Stimulated activated CD4-positive, alpha-beta T cell treated with anti-CD3 and anti-CD28 coated beads, Interleukin-15, amount 100 ng/mL, for 1 hour (primary cell): ENCODE measurements around the gene MAP3K9.

Experiments
- DNase-seq, 2 donors: peaks; one replicate each; pipeline ENCODE4 v3.0.0-alpha.2; 2020; ENCODE audit warnings: low read depth in 1 of 2, low spot score in 1 of 2

Gene MAP3K9

DNA sequence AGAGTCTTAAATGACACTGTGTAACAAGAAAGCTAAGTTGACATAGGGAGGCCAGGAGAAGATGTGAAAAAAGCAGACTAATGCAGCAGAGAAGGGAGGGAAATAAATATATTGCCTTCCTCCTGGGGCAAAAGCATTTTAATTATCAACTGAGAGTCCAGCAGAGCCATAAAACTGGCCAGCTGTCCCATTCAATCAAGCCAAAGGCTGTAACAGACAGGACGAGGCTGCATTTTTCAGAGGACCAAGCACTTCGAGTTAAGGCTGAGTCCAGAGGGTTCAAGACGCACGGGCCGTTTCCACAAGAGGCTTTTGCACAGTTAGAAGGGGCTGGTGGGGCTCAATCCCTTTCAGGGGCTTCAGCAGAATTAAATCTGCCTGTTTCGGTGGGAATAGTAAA lies 20.4 kb downstream of the MAP3K9 start:
- no peak for DNase-seq

DNA sequence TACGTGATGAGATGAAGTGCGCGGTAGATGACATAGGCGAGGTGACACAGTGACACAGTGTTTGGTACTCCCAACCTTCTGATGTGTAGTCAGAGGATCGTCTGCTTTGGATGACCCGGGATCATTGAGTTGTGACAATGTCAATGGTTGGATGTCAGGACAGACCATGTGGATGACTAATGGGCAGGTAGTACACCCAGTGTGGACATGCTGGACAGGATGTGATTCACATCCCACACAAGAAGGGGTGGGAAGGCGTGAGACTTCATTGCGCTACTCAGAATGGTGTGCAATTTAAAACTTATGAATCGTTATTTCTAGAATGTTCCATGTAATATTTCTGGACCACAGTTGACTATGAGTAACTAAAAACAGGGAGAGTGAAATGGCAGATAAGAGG lies 23.8 kb downstream of the MAP3K9 start:
- DNase-seq, result no peak

DNA sequence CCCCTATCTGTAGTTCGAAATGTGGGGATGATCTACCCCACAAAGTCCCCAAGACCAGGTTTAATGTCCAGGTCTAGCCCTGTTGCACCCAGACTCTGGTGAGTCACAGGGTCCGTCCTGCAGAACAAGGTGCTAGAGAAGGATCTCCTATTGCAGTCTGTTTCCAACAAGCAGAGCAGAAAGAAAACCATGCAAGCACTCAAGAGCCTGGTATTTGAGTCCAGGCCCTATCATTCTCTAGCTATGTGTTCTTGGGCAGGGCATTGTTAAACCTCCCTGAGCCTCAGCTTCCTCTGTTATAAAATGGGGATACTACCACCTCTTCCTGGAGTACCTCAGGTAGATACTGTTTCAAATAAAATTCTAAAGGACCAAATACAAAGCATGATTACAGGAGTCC lies 24.4 kb downstream of the MAP3K9 start:
- no peak for DNase-seq

DNA sequence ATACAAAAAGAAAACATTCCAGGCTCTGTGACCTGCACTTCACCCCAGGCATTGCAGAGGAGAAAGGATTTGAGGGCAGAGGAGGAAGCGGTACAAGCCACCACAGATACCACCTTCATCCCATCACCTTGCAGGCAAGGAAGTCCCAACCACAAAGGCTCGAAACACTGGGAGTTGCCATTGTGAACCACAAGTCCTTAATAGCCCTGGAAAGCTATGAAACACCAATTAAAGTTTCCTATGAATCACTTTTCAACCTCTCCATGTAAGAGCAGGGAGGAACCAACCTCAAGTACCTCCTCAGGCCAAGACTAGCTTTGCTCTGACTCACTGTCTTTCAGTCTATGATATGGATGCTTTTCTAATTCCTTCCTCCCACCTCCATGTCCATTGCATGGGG lies 27.0 kb downstream of the MAP3K9 start:
- DNase-seq, result no peak

DNA sequence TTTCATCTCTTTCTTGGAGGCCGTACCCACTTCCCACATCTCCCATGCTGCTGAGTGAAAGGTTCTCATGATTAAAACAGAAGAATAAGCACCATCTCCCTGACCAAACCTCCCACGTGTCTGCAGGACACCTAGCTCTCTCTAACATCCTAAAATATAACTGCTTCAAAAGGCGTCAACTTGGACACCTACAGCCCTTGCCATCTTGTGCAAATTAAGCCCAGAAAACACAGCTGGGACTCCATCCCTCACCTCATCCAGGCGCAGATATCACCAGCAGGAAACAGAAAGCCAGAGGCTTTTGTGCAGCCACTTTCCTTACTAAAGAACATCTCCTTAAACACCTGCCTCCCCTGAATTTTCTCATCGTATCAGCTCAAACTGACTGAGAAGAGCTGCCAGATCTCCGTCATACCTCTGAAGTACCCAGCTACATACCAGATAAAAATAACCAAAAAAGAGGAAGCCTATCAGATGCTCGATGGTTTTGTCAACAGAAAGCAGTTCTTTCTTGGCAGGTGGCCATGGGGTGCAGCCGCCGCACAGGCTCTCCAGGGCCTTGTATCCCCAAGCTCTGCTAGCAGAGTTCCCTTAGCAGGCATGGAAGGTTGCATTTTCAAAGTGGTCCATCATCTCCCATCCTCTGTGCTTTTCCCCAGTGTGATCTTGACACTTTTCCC lies 28.8 kb downstream of the MAP3K9 start:
- DNase-seq, result no peak

DNA sequence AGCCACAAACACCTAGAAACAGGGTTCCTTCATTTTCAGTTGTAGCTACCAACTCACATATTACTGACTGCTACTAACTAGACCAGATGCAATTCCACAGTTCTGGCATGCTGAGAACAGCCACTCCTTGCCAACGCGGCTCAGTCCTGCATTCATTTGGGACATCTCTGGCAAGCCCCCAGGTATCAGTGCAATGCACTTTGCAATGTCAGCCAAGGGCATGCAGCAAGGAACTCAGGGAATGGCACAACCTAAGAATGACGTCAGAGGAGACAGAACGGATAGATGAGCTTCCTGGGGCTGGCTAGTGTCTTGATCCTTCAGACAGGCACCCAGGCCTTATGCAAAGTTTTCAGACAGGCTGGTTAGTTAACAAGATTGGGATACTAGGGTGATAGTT lies 29.6 kb downstream of the MAP3K9 start:
- DNase-seq, result no peak

DNA sequence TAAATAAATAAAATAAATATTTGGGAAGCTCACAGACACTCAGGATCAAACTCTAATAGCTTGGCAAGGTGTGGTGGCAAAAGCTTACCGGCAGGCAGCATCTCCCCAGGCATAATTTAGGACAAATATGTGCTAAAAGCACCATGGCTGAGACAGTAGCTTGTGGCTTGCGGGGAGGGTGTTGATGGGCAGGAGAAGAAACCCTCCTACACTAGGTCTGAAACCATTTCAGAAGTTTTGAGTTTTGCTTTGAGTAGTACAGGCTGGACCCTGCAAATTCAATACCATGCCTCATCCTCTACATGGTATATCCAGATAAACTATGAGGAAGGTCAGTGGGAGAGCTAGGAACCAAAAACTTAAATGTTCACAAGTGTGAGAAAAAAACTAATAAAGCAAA lies 33.1 kb downstream of the MAP3K9 start:
- no peak for DNase-seq

DNA sequence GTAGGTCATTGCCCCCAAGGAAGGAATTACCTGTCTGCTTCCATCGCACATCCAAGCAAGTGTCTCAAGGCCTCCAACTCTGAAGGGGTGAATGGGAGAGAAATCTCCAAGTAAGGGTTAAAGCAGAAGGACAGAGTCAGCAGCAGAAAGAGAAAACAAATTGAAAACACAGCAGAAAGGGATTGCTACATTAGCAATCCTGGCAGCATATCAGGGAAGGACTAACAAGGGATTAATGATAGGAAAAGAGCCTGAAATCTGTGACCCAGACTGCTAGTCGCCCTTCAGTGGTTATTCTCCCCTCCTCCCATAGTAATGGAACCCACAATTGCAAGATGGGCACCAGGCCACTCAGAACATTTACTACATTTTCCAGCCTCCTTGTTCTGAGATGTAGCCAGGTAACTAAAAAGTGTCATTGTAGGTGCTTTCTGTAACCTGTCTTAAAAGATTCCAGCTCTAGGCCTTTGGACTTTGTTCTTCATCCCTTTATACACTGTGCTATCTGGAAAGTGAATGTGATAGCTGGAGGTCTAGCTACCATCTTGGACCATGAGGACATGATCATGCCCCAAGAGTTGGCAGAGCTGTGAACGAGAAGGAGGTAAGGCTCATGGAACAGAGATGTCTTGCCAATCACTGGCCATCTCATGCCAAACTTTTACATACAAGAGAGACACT lies 36.0 kb downstream of the MAP3K9 start:
- no peak for DNase-seq

DNA sequence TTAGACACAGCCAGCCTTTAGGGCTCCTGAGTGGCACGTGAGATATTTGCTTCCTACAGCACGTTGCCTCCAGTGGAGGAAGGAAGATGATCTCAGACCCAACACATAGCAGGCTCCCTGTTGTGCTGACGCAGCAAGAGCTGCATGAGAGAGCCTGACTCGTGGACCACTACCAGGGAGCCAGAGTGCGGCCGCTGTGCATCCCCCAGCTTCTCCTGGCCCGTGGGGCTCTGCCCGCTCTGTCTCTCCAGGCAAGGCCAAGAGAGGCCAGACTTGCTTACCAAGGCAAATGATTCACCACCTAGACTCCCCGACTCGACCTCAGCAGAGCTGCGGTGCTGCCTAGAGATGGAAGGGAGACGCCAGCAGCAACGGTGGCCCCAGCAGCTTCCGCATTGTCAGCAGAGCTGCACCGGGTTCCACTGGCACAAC lies 37.5 kb downstream of the MAP3K9 start:
- no peak for DNase-seq

DNA sequence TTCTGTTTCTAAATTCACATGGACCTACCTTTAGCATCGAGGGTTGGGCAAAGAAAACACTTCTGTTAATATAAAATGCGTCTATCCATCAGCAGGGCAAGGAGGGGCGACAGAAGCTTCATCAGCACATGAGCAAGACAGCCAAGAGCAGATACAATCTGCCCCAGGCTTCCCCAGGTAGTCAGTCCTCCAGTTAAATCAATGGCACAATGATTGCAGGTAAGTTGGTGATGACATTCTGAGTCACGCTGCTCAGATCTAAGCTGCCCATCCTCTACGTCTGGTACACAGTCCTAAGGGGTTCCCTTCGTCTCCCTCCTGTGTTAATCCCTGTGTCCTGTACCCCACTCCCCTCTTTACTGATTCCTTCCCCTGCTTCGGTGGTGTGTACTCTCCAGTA lies 38.8 kb downstream of the MAP3K9 start:
- no peak for DNase-seq

DNA sequence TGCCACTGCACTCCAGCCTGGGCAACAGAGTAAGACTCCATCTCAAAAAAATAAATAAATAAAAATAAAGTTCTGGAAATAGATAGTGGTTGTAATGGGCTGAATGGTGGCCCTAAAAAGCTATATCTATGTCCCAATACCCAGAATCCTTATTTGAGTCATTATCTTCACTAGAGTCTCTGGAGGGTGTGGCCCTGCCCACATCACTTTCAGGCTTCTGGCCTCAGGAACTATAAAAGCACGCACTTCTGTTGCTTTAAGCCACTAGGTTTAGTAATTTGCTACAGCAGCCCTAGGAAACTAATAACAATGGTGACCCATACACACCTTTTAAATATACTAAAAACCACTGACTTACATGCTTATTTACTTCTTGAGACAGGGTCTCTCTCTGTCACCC lies 49.9 kb downstream of the MAP3K9 start:
- no peak for DNase-seq

DNA sequence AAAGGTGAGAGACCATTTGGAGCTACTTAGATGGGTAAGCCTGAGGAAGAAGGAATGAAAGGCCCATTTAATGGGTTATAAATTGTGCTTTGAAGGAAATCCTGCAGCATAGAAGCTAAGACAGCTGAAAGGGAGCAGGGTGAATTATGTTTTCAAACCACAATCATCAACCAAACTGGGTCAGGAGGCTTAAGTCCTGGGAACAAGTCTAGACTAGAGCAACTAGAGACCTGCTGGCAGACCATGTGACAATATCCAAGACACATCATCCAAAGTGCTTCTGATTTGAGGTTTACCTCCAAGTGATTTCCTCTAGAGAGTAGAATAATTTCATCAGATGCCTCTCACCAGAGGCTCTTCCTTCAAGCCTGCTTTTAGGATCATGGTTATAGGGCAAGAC lies 53.7 kb downstream of the MAP3K9 start:
- DNase-seq, result no peak

DNA sequence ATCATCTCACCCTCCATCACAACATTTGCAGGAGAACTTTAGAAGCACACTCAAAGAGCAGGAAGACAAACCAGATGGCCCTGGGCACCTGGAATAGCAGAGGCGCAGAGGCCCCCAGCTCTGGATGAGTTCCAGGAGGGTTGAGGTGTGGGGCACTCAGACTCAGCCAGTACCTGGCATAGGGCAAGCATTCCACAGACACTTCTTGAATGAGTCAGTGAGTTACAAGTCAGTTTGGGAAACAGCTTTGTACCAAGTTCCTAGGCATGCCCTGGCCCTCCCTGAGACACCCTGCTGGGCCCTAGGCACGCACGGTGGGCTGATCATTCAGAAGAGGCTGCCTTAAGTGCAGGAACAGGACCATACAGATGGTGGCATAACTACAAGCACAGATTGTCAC lies 54.3 kb downstream of the MAP3K9 start:
- DNase-seq, result no peak

DNA sequence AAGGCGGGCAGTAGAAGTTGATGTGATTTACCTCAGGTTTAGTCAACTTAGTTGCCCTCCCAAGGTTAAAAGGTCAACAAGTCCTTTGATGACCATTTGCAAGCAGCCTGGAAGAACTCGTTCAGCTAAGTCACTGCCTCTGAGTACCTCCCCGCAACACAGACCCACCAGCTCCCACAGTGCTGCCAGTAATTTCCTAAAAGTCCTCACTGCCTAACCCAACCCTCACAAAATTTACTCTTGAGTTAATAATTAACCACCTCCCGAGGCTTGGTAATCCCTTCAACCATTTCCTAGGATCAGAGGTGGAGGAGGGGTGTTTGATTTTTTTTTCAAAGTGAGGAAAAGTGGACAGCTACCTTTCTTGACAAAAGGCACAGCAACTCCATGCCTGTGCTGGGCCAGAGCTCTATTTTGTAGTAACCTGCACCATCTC lies 55.8 kb downstream of the MAP3K9 start:
- no peak for DNase-seq

DNA sequence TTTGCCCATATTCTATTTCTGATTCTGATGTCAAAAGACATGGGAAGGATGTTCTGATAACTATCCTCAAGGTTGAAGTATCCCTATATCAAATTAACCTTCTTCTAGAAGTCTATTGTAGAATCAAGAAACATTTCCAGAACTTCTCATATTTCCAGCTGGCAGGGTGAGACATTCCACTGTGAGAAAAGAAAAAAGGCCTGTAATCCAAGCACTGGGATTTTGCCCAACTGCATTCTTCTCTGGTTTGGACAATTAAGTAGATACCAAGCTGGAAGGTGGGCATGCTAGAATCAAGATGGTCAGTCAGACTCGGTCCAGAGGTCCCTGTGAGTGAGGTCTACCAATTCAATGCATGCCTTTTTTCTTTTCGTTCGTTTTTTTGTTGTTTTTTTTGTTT lies 60.9 kb downstream of the MAP3K9 start:
- DNase-seq, result no peak

DNA sequence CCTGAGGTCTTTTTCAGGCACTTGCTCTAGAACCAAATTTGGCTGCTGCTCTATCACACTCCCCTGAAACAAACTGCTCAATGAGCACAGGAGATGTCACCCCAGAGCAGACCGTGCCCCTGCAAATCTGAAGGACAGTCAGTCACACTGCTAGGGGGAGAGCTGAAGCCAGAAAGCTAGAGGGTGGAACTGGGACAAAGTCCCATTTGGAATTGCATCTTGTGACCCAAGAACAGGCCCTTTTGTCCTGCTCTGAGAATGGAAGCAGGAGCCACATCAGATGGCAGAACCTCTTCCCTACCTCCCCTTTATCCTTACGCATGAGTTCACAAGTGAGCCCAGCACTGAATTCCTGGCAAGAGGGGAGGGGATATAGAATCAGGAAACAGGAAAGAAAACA lies 64.7 kb downstream of the MAP3K9 start:
- no peak for DNase-seq

DNA sequence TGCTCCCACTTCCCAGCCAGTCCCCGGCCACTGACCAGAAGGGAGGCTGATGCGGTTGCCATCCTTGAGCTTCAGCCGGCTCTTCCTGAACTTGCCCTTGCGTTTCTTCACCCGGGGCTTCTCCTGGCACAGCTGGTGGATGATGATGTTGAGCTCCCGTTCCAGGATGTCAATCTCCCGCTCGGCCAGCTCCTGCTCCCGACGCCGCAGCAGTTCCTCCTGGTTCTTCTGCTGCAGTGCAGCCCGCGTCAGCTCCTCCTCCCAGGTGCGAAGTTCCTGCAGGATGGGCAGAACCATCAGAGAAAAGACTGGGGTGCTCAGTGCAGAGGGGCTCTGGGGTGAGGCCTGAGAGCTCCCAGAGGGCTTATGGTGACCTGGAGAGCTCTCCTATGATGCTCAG lies 67.0 kb downstream of the MAP3K9 start:
- no peak for DNase-seq

DNA sequence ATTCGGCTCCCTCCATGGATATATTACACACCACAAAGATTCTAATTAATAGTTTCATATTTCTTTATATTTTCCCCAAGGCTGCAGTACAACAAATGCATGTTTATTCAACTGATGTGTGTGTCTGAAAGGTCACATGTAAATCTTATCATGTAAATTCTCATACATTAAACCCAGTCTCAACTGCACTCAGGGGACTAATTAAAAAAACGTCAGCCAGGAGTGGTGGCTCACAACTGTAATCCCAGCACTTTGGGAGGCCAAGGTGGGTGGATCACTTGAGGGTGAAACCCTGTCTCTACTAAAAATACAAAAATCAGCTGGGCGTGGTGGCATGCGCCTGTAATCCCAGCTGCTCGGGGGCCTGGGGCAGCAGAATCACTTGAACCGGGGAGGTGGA lies 67.8 kb downstream of the MAP3K9 start:
- no peak for DNase-seq

DNA sequence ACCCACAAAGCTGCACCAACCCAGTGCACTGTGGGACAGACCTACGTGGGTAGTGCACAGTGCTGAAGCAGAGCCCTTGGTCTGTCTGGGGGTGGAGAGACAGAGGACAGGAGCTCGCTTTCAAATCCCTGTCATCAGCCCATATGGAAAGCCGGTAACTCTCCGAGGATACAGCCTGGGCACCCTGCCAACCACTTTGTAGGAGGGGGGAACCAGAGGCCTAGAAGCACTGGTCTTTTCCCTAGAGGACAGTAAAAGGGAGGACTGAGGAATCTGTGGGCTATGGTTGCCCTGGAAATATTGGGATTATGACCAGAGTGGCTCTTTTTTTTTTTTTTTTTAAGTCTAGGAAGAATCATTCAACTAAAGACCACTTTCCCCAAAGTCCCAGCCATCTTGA lies 74.3 kb downstream of the MAP3K9 start:
- DNase-seq, result no peak

DNA sequence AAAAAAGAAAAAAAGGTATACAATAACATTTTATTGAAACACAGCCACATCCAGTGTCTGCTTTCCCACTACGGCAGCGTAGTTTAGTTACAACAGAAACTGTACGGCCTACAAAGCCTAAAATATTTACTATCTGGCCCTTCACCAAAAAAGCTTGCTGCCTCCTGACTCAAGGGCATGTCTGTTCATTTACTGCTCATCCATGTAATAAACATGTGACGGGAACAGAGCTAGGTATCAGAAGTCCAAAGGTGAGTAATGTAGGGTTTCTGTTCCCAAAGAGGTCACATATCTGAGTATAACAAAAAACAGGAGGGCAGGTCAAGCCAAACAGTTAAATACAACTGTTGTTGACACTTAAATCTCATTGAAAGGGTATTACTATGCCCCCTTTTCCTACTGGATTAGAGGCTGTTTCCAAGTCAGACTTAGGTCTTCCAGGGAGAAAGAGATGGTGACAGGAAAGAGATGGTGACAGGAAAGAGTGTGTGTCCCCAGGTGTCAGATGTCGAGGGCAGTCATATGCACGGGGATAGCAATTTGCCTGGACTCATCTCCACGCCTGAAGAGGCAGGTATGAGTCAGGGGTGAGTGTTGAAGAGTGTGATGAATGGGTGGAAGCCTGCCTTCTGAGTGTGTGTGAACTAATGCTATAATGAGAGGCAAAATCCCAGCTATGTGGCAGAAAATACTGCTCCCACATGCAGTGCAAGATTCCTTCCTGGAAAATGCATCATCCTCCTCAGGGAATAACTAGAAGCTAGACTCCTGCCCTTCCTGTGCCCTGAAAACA lies 77.7 kb downstream of the MAP3K9 start:
- no peak for DNase-seq

DNA sequence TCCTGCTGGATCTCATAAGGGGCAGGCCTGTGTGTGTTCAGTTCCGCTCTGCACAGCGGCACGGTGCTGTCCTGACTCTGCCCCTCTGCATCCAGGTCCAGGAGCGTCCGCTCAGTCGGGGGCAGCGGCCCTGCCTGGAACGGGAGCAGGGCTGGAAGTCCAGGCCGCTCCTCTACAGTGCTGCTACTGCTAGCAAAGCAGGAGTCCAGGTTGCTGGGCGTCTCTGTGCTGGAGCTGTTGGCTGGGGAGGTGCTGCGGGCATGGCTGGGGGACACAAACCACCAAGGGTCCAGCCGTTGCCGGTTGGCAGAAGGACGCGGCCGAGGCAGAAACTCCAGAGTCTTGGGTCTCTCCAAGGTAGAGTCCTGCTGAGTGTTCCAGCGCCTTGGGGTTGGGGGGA lies 78.9 kb downstream of the MAP3K9 start:
- no peak for DNase-seq

DNA sequence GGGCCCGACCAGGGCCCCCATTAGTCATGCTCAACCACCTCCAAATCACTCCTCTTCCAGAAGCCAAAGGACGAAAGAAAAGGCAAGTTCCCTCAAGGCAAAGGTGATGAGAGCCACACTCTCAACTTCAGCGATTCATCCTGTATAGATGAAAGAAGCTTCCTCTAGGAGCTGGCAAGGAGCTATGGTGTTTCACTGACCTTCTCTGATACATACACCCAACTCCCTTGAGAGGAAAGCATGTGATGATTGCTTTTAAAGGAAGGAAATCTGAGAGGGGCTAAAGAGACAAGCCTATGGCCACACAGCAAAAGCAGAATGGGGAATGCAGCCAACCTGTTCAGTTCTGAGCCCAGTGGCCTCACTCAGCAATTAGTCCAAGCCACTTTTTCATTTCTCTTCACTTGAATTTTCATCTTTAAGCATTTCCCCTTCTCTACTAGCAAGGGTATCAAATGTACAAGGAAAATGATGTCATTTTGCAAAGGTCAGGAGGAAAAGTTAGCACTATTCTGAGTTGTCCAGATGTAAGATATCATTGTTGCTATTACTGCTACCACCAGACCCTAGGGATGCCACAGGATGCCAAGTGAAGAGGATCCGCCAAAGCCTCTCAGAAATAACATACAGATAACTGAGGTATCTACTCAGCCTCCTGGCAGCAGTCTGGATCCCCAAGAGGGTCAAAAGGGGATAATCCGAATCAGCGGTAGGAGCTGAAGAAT lies 82.5 kb downstream of the MAP3K9 start:
- DNase-seq, result no peak
